CD4-positive, alpha-beta T cell treated with Interleukin-1 beta for 1 hour (primary cell): ENCODE measurements around the gene SPRYD7.
"Not testable (repeated sequence)": the region's sequence is repeated elsewhere in the genome, so short reads cannot be mapped to it uniquely, and the experiment has no call there.

Source experiments
- DNase-seq, 2 donors: peaks; one replicate each; pipeline ENCODE4 v3.0.0-alpha.2; 2020 to 2022

Gene SPRYD7

DNA sequence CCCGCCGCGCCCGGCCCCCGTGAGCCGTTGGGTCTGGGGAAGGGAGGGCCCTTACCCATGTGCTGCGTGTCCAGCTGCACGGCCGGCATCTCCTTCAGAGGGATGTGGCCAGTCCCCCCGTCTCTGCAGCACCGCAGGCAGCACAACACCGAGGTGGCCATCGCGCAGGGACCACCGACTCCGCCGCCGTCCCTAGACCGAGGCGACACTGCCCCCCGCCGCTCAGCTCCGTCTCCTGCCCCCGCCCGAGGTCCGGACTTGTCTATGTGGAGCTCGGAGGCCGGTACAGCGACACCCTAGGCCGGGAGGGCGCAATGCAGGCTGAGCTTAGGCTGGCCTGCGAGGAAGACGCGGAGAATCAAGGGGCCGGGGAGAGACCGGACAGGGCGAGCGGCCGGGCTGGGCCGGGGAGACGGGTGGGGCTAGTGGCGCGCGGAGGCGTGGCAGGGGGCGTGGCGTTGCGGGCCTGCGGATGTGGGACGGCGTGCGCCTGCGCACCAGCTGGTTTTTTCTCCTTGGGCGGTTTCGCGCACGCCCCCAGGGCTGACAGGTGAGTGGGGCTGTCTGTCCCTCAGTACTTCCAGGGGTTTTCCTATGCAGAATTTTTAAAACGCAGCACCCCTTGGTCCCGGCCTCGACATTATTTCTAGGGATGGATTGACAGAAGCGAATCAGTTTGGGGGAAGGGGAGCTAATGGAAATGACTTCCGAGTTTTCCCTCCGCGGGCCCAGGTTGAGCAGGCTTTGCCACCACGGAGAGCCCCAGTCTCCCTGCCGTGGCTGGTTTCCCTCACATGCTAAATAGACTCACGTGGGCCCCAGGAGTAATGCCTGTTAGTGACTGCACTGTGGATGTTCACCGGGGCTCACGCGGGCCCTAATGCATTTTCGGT lies at the start of gene SPRYD7:
SPRYD7 (minus strand) TSS at position 266 of the 893 bp plus-strand sequence; CDS start at position 161, 105 bp downstream.
- peak; percentile 95 to 96 for DNase-seq

GRCh38 chr13:49985129-49985528 lies 49.0 kb upstream of the SPRYD7 start:
- no peak for DNase-seq

- DNase-seq, result no peak
Observed at GRCh38 chr13:49980266-49980665, 44.1 kb upstream of the SPRYD7 start.

DNA sequence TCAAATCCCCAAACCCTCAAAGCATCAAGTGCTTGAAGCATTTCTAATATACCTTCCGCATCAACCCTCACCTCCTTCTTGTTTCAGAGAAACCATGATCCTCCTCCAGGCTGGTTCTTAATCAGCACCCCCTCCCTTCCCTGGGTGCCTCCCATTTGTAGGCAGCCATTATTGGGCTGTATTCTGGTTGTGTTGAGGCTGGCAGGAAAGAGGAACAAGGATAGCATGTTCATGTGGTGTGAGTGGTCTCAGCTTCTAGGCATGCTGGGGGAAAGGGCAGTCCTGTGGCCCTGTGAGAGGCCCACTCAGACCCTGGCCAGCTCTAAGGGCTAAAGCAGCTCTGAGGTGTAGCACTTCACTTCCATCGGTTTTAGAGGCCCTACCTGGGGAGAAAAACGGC lies 41.9 kb upstream of the SPRYD7 start:
- no peak for DNase-seq

DNA sequence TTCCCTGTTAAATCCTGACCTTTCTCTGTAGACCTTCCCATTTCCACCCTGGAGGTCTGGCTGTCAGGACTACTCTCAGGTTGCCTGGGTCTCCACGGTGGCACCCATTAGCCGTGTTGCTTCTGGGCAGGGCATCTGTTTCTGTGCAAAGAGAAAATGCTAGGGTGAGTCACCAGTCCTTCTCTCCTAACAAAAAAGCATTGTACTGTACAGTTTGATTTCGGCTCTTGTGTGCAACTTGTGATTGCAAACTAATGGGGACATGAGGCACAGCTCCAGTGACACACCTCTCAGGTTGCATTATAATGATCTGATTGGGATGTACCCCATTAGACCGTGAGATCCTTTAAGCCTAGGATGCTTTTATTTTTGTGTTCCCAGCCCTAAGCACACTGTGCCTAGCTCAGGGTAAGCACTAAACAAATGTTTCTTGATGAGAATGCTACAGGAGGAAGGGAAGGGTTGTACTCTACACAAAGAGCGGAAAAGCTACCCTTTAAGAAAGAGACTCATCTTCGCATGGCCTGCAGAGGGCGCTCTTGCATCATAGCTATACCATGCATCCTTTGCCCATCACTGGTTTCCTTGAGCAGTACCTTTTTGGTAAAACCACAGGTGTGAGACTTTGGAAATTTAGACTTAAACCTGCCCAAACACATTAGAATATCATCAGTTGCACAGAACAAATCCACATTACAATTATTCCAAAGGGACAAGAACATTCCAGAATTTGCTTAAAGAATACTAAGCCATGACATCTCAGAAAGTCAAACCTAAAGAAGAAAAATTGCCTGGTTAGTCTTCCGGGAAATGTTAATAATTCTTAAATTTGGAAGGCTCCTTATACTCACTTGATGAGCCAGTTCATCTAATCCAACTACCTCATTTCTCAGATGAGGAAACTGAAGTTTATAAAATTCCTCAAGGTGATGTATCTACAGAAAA lies 40.4 kb upstream of the SPRYD7 start:
- peak; percentile 74 to 78 for DNase-seq

- DNase-seq, result no peak
Observed at GRCh38 chr13:49975826-49976225, 39.7 kb upstream of the SPRYD7 start.

DNA sequence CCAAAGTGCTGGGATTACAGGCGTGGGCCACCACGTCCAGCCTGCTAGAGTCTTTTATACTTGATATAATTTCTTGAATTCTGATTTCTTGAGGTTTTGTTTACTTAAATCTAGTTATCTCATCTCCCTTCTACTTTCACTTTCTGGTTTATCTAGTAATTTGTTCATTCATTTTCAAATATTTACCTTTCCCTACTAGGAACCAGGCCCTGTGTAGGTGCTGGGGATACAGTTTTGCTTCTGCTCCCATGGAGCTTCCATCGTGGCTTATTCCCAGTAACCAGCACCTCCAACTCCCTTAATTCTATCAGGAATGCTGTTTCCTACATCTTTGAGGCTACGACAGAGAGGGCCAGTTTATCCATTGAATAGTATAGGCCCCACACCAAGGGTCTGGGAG lies 36.6 kb upstream of the SPRYD7 start:
- DNase-seq, result no peak

DNA sequence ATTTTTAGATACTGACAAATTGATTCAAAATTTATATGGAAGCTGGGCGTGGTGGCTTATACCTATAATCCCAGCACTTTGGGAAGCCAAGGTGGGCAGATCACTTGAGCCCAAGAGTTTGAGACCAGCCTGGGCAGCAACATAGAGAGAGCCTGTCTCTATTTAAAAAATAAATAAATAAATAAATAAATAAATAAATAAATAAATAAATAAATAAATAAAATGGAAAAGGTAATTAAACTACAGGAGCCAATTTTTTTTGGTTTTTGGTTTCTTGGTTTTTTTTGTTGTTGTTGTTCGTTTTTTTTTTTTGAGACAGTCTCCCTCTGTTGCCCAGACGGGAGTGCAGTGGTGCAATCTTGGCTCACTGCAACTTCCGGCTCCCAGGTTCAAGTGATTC lies 31.3 kb upstream of the SPRYD7 start:
- DNase-seq, result no peak

DNA sequence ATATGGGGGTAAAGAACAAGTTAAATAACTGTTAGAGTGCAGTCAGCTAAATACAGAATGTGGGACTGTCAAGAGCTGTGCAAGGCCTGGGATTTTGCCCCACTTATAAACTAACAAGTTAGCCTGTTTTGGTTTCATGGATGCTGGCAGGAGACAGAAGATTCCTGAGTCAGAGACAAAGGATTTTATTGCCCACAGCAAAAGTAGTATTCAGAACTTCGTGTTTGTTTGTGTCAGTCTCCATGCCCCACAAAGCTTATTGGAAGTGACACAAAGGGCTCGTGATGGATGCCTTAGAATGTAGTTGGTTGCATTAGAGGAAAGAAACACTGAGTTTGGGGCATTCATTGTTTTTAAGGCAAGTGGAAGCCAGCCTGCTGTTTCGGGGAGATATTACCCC lies 22.2 kb upstream of the SPRYD7 start:
- DNase-seq, result no peak

- DNase-seq, result no peak
Observed at GRCh38 chr13:49956131-49956530, 20.0 kb upstream of the SPRYD7 start.

GRCh38 chr13:49954674-49955455 lies 18.7 kb upstream of the SPRYD7 start:
- no peak for DNase-seq

GRCh38 chr13:49953560-49953959 lies 17.4 kb upstream of the SPRYD7 start:
- DNase-seq, result no peak

GRCh38 chr13:49951754-49952535 lies 15.8 kb upstream of the SPRYD7 start:
- DNase-seq, result no peak

DNA sequence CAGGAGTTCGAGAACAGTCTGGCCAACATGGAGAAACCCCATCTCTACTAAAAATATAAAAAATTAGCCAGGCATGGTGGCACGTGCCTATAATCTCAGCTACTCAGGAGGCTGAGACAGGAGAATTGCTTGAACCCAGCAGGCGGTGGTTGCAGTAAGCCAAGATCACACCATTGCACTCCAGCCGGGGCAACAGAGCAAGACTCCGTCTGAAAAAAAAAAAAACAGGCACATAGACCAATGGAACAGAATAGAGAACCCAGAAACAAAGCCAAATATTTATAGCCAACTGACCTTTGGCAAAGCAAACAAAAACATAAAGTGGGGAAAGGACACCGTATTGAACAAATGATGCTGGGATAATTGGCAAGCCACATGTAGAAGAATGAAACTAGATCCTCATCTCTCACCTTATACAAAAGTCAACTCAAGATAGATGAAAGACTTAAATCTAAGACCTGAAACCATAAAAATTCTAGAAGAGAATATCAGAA lies 12.7 kb upstream of the SPRYD7 start:
- DNase-seq, result not testable (repeated sequence)

GRCh38 chr13:49939321-49939720 lies 3.2 kb upstream of the SPRYD7 start:
- no peak for DNase-seq

GRCh38 chr13:49938921-49939320 lies 2.8 kb upstream of the SPRYD7 start:
- no peak for DNase-seq

- DNase-seq, result peak in 1 of 2 donors; percentile 41
Observed at GRCh38 chr13:49938314-49938713, 2.2 kb upstream of the SPRYD7 start.

DNA sequence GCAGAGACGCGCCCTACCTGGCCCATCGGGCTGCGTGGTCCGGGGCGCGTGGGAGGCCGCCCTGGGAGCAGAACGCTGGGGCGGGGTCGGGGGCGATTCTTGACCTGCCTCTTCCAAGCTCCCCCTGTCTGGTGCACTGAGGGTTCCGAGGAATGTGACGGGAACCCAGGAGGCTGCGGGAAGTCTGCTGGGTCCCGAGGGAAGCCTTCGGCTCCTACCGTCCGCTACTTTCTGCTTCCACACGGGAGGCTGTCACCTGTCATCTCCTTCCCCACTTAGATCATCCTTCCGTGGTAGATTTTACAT lies 781 bp upstream of the SPRYD7 start:
- DNase-seq, result no peak

DNA sequence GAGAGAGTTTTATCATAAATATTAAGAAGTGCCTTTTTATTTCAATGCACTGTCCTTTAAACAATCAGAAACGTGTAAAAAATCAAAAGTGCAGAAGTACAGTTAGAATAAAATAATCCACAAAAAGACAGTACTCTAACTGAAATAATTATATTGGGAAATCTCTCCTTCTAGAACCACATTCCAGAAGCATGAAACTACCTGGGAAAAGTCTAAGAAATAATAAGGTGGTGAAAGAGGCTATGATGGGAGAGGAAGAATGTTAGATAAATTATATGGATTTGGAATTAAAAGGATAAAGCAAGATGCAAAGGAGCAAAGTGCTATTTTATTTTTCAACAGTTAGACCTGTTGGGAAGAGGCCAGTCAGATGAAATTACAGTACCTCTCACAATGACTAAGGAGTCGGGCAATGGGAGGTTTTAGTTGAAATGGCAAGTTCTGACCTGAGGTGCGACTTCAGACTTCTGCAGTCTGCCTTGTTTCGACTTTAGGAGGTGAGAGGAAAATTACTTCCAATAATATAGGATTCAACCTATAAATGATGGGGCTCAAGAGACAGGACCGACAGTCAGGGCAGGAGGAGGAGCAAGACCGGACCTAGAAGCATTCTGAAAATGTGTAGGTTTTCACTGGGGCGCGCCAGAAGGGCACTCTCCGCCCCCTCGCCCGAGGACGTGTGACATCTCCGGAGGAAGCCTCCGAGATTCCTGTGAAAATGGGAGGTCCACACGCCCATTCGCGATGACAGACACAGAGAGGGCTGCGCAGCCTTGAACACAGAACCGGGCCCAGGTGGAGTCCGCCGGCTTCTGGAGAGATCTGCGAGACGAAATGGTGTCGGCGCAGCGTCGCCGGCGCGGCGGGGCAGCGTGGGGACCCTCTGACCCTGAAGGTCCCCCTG lies 717 bp downstream of the SPRYD7 start:
- peak; percentile 17 to 19 for DNase-seq

- DNase-seq, result no peak
Observed at GRCh38 chr13:49933511-49933910, 2.6 kb downstream of the SPRYD7 start.

- DNase-seq, result no peak
Observed at GRCh38 chr13:49932868-49933267, 3.3 kb downstream of the SPRYD7 start.
